Hematopoietic multipotent progenitor cell treated with erythropoietin and hydrocortisone succinate and interleukin-3 and kit ligand, for 17 days (in vitro differentiated cells): ENCODE data around the gene CCR5.
"Not testable (repeated sequence)": the region's sequence is repeated elsewhere in the genome, so short reads cannot be mapped to it uniquely, and the experiment has no call there.

Experiments
- DNase-seq: peaks from one replicate; pipeline ENCODE4 v3.0.0-alpha.2; 2015; ENCODE audit warnings: low spot score

Gene CCR5

DNA sequence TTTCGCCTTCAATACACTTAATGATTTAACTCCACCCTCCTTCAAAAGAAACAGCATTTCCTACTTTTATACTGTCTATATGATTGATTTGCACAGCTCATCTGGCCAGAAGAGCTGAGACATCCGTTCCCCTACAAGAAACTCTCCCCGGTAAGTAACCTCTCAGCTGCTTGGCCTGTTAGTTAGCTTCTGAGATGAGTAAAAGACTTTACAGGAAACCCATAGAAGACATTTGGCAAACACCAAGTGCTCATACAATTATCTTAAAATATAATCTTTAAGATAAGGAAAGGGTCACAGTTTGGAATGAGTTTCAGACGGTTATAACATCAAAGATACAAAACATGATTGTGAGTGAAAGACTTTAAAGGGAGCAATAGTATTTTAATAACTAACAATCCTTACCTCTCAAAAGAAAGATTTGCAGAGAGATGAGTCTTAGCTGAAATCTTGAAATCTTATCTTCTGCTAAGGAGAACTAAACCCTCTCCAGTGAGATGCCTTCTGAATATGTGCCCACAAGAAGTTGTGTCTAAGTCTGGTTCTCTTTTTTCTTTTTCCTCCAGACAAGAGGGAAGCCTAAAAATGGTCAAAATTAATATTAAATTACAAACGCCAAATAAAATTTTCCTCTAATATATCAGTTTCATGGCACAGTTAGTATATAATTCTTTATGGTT, at the start of gene CCR5:
Gene CCR5, plus strand, starts transcription at position 108 of the 680 bp plus-strand sequence. CDS start 1,957 bp downstream, outside the sequence.
- DNase-seq = no peak

DNA sequence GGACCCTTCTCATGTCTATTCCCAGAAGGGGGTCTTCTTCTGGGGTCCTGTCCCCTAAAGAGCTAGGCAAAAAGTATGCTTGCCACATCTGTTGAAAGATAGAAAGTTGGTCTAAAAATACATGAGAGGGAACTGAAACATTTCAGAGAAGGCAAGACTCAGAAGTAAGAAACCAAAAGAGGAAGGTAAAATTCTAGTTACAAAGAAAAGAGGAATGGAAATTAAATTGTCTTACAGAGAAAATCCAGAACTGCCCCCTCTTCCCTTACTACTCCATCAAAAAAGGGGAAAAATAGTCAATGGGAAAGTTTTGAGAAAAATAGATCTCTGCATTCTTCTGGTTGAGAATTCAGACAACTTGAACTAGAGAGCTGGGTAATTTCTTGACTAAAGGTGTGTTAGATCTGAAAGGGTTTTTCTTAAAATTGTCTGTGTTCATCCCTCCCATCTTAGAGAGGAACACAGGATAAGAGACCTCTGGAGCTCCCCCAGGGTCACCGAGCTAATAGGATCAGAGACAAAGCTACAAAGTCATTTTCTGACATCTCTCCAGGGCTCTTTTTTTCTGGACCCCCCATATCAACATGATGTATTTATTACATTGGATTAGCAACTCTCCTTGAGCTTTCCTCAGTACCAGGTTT, 49.2 kb upstream of the CCR5 start:
- no peak for DNase-seq

DNA sequence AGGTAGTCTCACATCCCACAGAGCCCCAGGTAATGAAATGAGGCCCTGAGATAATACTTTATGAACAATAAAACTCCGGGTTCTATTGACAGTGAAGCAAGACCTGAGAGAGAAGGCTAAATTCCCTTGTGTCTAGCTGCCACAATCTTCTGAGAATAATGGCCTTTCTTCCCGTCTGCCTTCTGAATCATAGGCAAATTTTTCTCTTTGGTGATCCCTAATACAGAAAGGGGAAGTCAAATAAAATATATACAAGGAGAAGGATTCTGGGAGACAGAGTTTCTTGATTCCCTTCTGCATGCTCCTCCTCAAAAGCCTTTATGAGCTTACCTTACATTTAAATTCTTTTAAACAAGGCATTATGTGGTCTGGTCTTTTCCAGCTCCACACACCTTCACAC, 46.7 kb upstream of the CCR5 start:
- DNase-seq = no peak

DNA sequence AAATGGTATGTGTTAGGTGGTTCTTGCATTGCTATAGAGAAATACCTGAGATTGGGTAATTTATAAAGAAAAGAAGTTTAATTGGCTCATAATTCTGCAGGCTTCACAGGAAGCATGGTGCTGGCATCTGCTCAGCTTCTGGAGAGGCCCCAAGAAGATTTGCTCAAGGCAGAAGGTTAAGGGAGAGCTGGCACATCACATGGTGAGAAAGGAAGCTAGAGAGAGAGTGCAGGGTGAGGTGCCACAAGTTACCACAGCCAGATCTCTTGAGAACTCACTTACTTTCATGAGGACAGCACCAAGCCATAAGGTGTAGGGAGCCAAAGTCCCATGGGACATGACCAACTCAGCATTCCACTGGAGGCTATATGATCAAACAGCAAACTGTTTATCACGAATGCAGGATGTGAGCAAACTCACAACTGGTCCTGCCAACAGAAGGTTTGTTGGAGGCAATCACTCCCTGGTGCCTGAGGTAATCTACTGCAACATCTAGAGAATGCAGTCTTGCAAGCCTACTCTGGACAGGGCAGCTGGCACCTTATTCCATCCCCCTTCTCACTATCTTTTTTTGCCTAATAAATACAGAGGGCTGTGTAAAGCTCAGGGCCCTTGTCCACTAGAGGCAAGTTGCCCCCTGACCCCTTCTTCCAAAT, 45.0 kb upstream of the CCR5 start:
- no peak for DNase-seq

DNA sequence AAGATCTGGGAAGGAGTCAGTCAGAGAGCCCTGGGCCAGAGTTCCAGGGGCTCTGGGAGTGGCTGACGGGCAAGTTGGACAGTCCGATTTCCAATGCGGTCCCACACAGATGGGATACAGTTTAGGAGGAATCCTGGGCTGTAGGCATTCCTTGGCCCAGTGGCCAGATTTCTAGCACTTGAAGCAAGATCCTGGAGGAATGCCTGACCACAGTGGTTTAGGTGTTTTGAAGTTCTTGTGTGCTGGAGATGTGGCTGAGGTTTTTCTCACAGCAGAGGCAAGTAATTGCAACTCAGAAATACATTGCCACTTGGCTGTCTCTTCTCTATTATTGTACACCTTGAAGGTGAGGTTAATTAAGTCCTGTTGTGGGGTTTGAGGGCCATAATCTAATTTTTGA, 40.1 kb upstream of the CCR5 start:
- not testable (repeated sequence) for DNase-seq

DNA sequence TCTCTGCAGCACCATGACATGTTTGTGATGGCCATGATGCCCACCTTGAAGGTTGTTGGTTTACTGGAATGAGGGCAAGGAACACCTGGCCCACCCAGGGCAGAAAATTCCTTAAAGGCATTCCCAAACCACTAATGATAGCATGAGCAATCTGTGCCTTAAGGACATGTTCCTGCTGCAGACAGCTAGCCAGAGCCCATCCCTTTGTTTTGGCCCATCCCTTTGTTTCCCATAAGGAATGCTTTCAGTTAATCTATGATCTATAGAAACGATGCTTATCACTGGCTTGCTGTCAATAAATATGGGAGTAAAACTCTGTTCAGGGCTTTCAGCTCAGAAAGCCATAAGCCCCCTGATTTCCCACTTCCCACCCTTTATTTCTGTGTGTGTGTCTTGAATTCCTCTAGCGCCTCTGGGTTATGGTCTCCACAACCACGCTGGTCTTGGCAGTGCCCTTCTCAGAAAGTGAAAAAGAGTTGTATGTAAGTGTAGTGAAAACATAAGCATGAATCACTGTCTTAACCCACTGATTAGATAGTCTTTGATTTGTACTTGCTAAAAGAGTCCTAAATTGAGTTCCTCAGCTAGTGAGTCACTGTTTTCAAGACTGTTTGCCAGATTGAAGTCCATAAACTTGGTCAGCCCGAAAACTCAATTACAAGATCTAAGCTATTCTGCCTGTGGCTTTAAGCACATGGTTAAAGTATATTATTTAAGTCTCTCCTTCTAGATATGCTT, 35.8 kb upstream of the CCR5 start:
- DNase-seq = no peak

DNA sequence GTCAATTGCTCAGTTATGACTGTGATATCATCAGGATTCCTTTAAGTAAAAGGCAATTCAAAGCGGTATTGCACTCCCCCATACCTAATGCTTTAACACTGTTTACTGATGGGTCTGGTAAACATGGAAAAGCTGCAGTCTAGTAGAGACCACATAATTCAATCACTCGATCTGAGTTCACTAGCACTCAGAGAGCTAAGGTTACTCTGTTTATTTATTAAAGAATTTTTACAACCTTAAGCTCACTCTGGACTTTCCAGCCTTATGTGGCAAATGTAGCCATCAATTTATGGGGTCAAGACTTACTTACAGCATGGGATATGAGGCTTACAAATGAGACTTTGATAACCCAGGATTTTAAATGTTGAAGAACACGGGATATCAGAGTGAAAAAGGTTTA, 35.2 kb upstream of the CCR5 start:
- DNase-seq = no peak

DNA sequence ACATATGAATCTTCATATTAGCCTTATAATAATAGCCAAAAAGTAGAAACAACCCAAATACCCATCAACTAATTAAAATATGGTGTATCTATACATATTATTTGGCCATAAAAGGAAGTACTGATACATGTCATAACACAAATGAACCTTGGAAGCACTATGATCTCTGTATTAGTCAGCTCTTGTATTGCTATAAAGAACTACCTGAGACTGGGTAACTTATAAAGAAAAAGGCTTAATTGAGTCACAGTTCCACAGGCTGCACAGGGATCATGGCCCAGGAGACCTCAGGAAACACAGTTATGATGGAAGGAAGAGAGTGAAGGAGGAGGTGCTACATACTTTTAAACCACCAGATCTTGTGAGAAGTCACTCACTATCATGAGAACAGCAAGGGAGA, 32.8 kb upstream of the CCR5 start:
- DNase-seq = no peak

DNA sequence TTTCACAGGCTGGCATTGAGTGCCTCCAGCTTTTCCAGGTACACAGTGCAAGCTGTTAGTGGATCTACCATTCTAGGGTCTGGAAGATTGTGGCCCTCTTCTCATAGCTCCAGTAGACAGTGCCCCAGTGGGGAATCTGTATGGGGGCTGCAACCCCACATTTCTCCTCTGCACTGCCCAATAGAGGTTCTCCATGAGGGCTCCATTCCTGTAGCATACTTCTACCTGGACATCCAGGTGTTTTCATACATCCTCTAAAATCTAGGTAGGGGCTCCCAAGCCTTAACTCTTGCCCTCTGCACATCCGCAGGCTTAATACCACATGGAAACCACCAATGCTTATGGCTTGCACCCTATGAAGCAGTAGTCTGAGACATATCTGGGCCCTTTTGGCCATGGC, 31.9 kb upstream of the CCR5 start:
- no peak for DNase-seq

DNA sequence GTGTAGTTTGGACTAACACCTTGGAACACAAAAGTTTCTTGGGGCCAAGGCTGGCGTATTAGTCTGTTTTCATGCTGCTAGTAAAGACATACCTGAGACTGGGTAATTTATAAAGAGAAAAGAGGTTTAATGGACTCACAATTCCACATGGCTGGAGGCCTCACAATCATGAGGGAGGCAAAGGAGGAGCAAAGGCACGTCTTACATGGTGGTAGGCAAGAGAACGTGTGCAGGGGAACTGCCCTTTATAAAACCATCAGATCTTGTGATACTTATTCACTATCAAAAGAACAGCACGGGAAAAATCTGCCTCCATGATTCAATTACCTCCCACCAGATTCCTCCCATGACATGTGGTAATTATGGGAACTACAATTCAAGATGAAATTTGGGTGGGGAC, 26.3 kb upstream of the CCR5 start:
- no peak for DNase-seq

DNA sequence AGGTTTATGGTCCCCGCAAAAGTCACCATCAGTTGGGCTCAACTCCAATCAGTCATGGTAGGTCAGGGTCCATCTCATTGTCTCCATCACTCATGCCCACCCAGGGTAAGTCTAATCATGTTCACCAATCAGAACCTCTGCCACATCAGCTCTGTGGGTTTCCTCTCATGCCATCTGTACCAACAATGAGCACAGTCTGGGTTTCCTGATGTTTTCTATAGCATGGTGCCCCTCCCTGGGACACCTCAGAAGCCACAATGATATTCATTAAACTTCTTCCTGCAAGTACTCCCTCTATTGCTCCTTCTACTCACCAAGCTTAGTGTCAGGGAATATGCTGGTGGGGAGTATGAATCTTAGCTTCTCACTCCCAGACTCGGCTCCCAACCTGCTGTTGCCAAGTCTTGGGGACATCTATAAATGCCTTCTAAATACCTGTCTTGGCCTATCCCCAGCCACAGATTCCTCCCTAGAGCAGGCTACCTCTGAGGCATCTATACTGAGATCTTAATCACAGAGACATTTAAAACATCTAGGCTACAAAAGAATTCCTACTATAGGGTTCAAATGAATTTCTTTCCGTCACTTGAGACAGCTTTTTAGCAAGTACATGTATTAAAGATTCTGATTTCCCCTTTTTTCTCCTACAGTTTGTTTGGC, 21.8 kb upstream of the CCR5 start:
- no peak for DNase-seq

DNA sequence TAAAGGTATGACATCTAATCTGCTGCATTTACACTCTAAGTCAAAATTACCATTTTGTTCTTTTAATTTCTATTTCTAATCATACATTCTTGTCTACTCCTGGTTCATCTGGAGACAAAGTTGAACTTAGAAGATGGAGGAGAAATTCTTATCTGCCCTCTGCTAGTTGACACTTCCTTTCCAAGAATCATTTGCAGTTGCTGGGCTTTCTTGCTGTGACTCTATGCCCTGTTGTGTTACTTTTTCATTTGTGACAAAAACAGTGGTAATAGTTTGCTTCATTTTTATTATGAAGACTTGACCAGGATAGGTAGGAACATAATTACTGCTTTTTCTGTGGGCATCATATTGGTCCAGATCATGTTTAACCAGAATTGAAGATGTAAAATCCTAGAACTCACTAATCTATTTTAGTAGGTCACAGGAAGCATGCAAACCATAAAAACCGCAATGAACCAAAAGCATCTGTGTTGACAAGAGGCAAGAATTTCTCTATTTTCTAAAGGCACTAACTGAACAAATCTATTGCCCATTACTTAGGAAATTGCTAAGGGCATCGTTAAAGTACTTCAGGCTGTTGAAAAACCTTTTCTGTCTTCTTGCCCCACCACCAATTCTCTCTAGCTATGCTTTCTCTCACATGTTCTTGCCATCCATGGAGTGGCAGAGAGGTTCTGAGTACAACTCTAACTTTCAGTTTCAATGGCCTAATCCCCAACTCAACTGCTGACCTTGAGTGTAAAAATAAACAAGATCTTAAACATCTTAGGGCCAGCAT, 21.1 kb upstream of the CCR5 start:
- no peak for DNase-seq

DNA sequence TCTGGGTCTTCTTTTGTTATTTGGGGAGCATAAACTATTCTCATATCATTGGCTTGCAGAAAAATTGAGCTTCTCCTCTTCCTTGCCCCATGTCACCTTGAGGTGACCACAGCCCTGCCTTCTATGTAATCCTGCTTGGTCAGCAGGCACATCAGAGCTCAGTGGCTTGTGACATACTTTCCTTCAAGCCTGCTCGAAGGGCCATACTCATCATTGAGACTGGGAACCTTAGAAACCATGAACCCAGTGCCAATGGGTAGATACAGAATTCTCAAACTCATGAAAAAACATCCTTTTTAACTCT, 20.5 kb upstream of the CCR5 start:
- DNase-seq = no peak

DNA sequence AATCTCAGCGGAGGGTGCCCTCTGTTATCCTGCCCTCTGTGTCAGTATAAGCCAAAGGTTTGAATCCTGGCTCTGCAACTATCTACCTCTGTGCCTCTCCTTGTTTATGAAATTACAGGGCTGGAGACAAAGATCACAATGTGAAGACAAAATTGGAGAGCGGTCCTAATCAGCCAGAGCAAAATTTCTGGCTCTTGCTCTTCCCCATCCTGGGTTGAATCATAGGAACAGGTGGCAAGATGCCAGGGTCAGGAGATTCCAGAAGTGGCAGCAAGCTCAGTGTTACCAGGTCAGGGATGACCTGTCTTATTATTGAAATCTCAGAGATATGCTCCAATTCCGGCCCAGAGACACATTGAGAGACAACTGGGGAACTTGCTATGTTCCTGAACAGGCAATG, 19.1 kb upstream of the CCR5 start:
- DNase-seq = no peak

DNA sequence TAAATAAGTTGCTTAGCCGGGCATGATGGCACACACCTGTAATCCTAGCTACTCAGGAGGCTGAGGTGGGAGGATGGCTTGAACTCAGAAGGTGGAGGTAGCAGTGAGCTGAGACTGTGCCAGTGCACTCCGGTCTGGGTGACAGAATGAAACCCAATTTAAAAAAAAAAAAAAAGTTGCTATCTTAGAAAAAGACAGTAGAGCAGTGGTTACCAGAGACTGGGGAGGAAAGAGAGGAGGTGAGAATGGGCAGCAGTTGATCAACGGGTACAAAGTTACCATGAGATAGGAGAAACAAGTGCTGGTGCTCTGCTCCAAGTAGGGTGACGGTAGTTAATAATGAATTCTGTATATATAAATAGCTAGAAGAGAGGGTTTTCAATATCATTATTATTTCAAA, 17.7 kb upstream of the CCR5 start:
- no peak for DNase-seq

DNA sequence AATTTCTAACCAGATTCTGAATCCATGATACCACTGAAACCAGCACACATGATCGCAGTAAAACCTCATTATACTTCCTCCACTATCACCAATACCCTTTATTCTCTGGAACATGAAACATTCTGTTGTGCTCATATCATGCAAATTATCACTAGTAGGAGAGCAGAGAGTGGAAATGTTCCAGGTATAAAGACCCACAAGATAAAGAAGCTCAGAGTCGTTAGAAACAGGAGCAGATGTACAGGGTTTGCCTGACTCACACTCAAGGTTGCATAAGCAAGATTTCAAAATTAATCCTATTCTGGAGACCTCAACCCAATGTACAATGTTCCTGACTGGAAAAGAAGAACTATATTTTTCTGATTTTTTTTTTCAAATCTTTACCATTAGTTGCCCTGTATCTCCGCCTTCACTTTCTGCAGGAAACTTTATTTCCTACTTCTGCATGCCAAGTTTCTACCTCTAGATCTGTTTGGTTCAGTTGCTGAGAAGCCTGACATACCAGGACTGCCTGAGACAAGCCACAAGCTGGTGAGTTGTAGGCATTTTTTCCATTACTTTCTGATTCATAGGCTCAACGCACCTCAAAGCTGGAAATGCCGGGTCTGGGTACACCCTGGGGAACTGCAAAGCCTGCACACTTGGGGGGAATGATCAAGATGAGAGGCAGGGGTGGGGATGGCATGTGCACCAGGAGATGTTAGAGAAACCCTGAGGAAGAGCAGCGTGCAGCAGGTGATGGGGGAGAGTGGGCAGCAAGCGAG, 16.9 kb upstream of the CCR5 start, which contains the start of gene CCR2:
Gene CCR2, plus strand, starts transcription at position 465 of the 764 bp plus-strand sequence. CDS start 3,417 bp downstream, outside the sequence.
- DNase-seq = no peak

DNA sequence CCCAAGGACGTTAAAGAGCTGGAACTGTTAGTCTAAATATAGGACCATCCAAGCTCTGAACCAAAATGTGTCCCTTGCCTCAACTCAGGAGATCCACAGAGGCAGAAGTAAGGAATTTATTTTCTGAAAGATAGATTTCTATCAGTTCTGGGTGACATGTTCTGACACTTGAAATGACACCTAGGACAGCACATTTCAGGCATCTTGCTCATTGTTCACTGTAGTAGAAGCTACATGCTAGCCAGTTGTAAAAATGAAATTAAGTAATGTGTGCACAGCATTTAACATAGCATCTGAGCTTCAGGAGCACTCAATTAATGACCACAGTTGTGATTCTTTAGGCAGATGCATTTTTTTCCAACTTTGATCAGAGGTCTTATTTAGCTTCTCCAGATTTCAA, 16.3 kb upstream of the CCR5 start:
- DNase-seq = no peak

DNA sequence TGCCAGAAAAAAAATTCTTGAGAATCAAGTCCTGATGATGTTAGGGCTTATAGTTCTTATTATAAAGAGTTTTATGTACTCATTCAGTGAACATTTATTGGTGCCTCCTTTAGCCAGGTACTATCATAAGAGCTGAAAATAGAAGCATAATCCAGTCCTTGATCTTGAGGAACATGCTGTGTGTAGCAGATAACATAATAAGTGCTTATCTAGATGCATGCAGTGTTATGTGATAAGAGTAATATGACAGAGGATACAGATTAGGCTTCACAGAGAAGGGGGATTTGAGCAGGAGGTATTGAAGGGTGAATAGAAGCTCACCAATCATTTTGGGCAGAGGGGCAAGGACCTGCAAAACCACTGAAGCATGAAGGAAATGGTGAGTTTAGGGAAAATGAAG, 15.8 kb upstream of the CCR5 start:
- DNase-seq = no peak

DNA sequence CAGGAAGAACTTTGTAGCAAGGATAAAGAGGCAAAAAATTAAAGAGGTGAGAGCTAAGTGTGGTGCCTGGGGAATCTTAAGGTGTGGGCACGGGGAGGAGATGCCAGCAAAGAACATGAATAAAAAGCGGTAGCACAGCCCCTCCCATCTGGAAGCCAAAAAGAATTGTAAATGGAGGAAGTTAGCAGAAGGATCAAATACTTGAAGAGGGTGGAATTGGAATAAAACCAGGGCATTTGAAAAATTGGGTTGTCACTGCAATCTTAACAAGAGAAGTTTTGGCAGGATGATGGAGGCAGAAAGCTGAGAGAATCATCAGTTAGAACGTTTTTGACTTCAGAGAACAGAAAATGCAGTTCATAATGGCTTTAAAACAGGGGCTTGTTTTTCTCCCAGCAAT, 14.5 kb upstream of the CCR5 start:
- no peak for DNase-seq

DNA sequence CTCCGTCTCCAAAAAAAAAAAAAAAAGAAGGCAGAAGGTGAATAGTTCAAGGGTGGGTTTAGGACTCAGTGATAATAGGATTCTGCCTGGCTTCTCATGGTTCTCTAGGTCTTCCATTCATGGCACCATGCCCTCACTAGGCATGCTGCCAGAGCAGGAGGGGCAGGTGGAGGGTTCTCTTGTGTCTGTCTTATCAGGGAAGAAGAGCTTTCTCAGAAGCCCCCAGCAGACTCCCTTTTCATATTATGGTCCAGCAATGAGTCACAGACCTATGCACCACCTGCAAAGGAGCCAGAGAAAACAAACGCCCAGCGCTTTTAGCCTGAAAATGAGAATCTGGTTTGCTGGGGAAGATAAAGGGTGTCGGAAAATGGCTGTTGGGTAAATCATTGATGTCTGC, 13.8 kb upstream of the CCR5 start:
- no peak for DNase-seq

DNA sequence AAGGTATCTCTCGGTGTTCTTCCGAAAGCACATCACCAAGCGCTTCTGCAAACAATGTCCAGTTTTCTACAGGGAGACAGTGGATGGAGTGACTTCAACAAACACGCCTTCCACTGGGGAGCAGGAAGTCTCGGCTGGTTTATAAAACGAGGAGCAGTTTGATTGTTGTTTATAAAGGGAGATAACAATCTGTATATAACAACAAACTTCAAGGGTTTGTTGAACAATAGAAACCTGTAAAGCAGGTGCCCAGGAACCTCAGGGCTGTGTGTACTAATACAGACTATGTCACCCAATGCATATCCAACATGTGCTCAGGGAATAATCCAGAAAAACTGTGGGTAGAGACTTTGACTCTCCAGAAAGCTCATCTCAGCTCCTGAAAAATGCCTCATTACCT, 12.3 kb upstream of the CCR5 start:
- no peak for DNase-seq
